GM18517 (cell line): ENCODE data around the gene PHLDA3.

Experiments used
- ATAC-seq: cut with Tn5 transposase; IDR thresholded peaks from one replicate; pipeline ENCODE4 v1.9.1; 2021; ENCODE audit warnings: mild to moderate bottlenecking, moderate library complexity; ENCODE audit not compliant: unreplicated experiment

PHLDA3 gene

DNA sequence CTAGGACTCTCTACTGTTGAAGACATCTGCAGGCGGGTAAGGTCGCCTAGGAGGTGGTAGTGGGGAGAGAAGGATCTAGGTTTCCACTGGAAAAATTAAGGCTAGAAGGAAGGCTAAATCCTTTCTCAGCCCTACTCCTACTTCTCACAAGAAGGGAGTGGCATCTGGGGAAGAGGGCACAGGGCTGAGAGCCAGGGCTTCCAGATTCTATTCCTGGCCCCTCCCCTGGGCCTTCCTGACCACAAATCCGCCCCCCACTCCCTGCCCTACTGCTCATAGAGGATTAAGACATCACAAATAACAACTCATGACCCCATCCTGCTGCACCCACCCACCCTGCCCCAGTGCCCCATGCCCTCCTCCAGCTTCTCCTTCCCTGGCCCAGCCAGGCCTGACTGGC lies 2.5 kb downstream of the PHLDA3 start:
- no peak for ATAC-seq

DNA sequence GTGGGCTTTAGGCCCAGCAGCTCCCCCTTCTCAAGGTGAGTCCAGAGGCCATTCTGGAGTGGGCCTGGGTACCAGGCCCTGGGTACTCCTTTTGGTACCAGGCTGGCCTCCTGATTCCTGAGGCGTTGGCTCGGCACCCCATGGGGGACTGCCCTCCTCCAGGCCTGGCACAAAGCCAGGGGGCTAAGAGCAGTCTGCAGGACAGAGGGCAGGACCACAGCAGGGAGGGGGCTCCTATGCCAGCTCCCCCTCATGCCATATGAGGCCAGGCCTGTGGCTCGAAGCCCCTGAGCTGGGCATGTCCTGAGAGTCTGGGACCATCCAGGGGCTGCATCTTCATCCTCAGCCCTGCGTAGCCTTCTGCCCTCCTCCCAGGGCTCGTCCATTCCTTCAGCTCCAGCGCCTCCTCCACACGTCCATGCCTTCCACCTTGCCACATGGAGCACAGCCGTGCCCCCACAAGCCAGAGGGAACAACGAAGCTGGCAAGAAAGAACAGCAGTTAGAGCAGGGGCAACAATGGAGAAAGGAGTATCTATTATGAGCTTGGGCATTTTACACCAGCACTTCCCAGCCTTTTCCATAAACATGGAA lies 3.2 kb downstream of the PHLDA3 start:
- ATAC-seq = no peak

DNA sequence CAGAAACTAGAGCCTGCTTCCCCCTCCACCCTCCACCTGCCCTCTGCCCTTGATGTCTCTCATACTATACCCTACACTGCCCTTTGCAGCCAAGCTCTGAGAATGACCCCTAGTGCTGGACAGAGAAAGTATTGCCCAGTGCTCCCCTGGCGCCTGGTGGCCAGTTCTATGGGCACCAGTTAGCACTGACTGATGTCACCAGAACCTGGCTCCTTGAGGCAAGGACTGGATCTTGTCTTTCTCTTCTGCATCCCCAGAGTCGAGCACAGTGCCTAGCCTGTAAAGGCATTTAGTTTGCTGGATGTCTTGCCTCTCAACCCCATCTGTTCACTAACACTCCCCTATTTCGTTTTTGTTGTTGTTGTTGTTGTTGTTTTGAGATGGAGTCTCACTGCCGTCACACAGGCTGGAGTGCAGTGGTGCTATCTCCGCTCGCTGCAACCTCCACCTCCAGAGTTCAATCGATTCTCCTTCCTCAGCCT lies 5.9 kb downstream of the PHLDA3 start:
- ATAC-seq = no peak

DNA sequence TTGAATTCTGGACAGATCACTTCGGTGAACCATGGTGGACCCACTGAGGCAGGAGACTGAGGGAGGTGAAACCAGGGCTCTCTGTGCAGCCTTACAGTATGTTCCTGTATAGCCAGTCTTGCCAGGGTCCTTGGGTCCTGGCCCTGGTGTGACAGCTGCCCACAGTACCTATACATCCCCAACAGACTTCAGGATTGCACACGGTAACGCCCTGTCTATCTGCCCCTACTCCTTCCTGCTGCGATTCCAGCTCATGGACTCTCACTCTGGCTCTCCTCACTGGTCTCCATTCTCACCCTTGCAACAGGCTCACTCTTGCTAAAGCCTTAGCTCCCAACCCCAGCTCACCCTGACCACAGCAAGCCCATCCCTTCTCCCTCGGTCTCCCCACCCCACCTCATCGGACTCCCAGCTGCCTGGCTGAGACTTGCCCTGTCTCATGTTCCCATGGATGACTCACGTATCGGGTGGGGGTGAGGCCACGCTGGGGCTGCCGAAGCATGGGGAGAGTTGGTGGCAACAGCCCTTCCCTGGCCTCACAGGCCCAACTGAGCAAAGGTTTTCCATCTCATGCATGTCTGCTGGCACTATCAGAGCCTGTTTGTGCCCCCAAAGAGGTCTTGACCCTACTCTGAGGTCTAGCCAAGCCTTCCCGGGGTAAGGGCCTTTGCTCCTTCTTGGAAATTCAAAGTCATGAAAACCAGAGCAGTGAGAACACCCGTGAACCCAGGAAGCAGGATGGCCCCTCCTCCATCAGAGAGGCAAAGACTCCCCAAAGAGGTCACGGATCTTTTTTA lies 7.1 kb downstream of the PHLDA3 start:
- no peak for ATAC-seq

DNA sequence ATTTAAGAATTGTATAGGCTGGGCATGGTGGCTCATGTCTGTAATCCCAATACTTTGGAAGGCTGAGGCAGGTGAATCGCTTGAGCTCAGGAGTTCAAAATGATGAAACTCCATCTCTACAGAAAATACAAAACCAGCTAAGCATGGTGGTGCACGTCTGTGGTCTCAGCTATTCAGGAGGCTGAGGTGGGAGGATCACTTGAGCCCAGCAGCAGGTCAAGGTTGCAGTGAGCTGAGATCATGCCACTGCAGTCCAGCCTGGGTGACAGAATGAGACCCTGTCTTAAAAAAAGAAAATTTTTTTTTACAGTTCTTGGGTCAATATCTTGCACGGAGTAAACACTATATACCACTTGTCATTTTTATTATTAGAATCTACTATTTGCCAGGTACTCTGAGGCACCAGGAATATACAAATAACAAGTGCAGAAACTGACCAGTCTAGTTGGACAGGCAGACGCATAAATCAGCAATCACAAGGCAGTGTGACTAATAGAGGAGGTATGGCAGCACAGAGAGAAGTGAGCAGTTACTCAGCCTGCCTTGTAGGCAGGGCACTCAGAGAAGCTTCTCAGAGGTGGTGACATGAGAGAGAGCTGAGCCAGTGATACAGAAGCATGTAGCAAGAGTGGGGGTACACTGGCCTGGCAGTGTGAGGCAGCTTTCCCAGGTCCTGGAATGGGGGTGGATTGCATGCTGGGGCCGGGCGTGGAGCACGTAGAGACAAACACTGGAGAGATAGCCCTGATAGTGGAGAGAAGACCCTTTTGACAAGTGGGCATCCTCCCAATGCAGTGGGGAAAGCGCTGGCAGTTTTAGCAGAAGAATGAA lies 8.0 kb downstream of the PHLDA3 start:
- no peak for ATAC-seq

DNA sequence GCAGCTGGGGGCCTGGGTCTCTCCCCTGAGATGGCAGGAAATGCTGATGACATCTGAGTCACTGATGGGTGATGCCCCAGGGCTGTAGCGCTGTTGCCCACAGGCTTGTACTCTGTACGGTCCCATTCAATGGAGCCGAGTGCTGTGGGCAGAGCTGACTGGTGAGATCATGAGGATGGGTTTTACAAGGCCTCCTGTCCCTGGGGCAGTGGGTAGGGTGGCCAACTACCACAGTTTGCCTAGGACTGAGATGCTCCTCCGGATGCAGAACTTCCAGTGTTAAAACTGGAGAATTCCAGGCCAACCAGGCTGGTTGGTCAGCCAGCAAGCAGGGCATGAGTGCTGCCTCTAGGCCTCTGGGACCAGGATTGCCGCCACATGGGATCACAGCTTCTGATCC lies 9.2 kb downstream of the PHLDA3 start:
- no peak for ATAC-seq

DNA sequence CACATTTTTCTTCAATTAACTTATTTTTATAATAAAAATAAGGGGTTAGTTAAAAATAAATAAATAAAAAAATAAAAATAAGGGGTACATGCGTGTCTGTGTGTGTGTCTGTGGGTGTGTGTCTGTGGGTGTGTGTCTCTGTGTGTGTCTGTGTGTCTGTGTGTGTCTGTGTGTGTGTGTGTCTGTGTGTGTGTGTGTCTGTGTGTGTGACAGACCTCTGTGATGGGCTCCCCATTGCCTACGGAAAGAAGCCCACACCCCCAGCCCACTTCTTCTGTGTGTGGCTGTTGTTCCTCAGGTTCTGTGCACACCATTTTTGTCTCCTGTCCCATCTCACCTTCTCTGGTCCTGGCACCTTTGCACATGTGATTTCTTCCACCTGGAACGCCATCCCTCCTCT lies 9.9 kb downstream of the PHLDA3 start:
- ATAC-seq = no peak

DNA sequence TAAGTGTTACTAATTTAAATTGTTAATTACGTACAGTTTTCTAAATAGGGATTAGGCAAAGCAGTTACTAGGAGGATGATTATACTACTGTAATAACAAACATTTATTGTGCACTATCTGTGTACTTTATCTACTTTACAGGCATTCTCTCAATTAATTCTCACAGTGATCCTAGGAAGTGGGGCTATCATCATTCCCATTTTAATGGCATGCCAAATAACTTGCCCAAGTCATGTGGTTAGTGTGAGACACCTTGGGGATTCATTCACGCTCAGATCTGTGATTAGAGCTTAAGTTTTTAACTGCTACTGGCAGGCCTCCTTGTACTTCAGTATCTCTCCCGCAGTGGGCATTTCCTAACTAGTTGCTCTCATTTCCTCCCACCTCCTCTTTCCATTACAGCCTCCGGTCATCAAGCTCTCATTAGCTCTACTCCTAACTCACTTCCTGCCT lies 11.5 kb downstream of the PHLDA3 start:
- no peak for ATAC-seq

DNA sequence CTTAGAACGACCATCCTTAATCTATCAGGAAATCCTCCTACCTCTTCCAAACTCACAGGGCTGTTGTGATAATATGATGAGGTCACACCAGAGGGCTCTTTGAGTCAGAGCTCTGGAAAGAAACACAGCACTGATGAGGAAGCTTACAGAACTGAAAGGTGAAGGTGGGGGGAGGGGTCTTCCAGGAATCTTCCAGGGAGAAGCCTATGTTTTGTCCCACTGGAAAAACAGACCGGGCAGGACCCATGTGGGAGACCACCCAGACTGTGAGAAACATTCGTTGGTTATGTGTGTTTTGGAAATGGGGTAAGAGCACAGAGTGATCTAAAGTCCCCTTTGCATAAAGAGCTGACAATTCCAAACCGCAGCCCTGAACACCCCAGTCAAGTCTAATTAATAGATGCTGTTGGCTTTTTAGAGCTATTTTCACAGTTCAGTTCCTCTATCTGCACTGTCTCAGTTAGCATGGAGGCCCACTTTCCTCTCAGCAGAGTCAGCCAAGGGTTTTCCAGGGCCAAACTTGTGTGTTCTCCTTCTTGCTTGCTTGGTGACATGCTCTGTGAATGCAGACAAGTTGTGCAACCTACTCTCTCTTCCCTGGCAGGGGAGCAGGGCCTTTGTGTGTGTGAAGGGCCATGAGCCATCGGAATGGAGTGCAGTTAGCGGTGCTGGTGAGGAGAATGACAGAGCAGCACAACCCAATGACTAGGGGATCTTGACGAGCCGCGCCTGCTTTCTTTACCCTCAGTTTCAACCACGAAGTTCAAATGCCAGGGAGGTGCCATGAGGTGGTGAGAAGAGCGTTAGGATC lies 12.3 kb downstream of the PHLDA3 start:
- no peak for ATAC-seq

DNA sequence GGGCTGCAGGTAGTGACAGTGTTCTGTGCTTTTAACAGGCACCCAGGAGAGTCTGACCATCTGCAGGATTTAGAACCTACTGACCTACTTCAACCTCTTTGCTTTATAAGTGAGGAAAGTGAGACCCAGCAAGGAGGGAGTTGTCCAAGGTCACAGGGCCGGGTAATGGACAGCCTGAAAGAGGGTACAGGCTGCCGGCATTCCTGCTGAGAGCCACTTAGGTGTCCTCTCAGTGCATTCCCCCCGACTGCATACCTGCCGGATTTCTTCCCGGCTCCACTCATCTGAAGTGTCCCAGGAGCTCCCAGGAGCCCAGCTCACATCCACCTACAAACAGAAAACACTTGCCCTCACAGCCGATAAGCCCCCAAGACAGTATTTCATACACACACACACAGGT lies 13.9 kb downstream of the PHLDA3 start:
- no peak for ATAC-seq

DNA sequence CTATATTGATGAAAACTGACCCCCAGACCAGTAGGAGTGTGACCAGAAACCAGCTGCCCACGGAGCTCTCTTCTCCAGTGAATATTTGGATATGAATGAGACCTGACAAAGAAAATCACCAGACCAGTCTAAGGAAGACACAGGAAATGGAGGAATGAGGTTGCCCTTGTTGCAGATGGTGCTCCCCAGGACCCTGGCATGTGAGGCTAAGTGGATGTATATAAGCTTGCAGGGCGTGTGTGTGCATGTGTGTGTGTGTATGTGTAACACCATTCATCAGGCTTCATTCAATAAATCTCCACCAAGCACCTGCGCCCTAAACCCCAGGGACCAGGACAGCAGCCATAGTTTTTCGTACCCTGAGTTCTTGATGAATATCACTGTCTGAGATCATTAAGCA lies 14.4 kb downstream of the PHLDA3 start:
- no peak for ATAC-seq

DNA sequence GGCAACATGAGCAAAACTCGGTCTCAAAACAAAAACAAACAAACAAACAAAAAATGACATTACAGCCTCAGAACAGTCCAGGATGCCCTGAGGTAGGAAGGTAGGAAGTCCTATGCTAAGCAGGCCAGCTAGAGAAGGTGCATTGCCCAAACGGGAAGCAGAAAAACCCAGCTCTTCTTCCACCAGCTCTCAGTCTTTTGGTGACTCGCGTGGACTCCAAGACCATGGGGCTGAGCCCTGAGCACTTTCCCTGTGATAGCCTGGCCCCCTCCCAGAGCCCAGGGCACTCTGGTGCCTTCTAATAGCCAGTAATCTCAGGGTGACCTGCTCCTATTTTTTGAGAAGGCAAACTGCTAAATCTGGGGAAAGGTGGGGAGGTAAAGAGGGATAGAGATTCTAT lies 16.1 kb downstream of the PHLDA3 start:
- ATAC-seq = no peak

DNA sequence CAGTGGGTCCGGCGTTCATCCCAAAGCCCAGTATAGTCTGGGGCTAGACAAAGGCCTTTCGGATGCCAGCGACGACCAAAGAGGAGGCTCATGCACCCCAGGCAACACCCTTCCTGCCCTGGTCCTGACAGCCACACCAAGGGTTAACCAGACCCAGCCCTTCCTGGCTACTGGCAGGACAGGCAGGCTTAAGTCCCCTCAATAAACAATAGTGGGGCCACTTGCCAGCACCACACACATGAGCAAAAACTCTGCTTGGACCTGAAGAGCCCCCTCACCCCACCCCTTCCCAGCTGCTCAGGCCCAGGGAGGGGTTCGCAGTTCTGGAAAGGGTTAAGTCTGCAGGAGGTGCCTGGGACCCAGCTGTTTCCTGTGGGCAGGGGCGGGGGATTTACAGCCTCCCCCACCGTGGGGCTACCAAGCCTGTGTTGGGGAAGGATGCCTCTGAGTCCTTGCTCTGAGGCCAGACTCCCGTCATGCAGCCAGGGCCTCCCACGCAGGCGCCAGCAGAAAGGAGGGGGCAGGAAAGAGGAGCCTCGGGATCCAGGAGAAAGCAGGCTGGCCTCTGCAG lies 18.2 kb downstream of the PHLDA3 start:
- no peak for ATAC-seq

DNA sequence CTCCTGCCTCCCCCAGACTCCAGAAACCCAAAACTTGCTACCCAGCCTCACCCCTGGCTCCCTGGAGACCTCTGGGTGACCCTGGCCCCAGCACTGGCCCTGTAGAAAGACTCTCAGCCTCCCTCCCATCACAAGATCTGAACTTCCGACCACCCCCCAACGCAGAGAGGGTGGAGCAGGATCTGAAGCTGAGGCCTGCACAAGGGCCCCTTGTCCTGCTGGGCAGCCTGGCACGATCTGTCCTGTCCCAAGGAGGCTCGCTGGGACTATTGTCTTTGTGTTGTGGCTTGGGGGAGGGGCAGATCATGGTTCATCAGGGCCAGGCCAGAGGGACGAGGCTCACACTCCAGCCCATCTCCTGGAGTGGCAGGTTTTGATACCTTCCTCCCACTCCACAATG lies 20.0 kb downstream of the PHLDA3 start:
- ATAC-seq = no peak

DNA sequence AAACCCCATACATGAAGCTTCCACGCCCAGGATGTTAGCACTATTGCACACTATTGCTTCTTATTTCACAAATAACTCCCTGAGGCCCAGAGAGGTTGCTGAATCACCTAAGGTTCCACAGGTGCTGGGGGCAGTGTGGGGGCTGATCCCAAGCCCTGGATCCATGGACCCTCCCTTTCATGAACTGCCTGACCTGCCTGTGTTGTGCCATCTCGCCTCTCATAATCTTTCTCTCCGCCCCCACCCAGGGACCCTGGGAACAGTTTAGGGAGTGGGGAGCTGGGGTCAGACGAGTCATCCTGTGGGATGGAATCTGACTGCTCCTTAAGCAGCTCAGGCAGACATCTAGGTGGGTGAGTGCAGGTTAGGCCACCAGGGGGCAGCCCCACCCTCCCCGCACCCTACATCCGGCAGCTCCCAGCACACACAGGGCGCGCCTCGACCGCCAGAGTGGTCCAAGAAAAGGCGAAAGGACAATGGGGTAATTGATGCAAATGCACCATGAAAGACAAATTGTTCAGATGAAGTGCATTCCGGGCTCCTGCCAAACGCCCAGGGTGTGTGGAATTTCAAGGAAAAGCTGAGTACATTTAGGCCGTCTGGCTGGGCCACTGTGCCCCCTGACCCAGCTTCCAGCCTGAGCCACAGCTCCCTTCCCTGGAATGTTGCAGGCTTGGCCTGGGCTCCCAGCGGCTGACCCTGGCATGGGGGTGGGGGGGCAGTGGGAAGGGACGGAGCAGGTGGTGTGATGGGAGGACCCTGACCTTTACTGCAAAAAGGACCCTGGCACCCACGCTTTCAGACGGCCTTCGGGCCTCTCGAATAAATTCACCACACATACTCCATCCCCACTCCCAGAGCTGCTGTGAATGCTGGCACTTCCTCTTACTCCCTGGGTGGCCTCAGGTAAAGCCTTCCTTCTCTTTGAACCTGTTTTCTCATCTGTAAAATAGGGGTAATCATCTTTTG lies 20.8 kb downstream of the PHLDA3 start:
- ATAC-seq = peak; percentile 56

DNA sequence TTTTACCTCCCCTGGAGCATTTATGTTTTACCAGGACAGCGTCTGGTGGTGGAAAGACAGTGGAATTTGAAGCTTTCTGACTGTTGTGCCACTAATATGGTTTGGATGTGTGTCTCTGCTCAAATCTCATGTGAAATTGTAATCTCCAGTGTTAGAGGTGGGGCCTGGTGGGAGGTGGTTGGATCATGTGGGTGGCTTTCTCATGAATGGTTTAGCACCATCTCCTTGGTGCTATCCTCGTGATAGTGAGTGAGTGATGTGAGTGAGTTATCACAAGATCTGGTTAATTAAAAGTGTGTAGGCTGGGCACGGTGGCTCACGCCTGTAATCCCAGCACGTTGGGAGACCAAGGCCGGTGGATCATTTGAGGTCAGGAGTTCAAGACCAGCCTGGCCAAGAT lies 23.7 kb downstream of the PHLDA3 start:
- ATAC-seq = no peak

DNA sequence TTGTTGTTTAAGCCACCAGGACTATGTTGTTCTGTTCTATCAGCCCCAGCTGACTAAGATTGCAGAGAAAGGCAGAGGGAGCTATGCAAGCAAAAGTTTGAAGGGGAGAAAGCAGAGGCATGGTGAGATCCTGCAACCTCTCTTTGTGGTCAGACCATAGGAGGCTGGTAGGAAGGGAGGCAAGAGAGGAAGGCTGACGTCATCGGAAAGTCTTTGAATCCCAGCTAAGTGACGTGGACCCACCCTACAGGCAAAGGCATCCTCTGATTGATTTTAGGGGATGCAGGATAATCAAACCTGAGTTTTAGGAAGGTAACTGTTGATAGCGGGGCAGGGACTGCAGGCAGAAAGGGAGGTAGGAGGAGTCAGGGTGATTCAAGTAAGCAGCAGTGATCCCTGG lies 24.2 kb downstream of the PHLDA3 start:
- no peak for ATAC-seq

DNA sequence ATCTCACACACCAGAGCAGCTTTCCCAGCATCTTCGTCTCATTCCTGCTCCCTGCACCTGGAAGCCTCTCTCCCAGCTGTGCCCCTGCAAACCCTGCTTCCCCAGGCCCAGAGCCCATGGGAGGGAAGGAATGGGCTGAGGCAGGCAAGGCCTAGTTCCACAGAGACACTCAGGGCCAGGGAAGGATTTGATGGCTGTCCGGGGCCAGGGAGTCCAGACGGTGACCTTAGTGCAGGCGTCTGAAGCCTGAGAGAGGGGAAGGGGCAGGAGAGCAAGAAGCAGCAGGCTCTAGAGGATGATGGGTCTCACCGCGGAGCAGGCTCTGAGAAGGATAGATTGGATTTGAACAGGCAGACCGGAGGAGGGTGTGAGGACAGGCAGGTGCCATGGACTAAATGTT lies 25.2 kb downstream of the PHLDA3 start:
- no peak for ATAC-seq

DNA sequence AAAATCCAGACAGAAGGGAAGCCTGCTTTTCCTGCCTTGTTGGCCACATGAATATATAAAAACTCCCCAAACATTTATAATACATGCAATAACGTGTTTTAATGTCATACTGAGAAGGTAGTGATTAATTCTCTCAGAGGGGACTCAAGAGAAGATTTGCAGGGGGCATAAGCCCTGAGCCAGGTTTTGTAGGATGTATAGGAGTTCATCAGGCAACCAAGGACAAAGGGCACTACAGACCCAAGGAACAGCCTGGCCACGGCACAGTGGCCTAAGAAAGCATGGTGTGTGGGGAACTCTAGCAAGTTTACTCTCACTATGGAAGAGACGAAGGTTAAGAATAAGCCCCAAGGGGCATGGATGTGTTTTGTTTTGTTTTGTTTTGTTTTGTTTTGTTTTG lies 32.0 kb downstream of the PHLDA3 start:
- no peak for ATAC-seq
